GM19463 (cell line): ENCODE data around the gene SYNJ2BP.

Experiments
- ATAC-seq: cut with Tn5 transposase; IDR thresholded peaks from one replicate; pipeline ENCODE4 v1.9.1; 2021; ENCODE audit warnings: mild to moderate bottlenecking, moderate library complexity; ENCODE audit not compliant: unreplicated experiment

SYNJ2BP gene

DNA sequence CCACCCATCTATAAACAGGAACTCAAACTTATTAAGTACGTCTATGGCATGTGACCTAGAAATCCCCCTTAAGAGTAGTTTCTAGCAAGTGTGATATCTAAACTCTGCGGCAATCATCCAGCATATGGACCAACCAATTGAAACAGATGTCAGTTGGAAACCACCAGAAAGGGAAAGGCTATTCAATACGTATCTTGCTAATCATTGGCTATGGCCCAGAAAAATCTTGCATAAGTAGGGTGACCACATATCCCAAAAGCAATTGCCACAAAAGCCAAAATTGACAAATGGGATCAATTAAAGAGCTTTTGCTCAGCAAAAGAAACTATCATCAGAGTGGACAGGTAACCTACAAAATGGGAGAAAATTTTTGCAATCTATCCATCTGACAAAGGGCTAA lies 24.2 kb downstream of the SYNJ2BP start:
- no peak for ATAC-seq

DNA sequence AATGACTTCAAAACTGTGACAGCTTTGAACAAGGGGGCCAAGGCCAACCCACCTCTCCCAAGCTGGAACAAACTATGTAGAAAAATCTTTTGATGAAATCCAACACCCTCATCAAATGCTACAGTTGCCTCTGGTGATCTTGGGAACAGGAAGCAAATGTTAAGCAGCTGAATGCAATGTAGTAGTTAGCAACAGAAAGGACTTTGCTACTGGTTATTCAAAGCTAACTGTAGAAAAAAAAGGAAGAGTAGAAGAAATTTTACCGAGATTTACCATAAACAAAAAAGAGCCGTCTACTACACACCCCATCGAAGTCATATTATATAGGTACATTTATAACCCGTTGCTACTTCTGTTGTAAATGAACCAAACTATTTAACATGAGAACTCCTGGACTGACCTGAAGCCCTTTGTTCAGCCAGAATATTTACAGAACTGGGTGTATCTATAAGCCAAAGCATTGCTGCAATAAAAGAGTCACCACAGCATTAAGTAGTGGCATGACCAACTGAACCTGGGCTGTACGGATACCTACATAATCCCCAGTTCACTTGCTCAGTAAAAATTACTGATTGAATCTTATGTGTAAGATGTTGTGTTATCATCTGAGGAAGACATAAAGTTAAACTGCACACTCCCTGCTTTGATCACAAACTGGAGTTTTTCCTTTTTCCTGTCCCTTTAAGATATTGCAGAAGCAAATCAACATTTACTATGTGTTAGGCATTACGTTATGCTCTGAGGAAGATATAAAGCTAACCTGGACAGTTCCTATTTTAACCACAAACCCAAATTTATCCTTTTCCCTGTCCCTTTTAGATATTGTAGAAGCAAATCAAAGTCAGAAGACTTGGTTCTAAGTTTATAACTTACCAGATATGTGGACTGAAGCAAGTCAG lies 25.1 kb downstream of the SYNJ2BP start:
- no peak for ATAC-seq

DNA sequence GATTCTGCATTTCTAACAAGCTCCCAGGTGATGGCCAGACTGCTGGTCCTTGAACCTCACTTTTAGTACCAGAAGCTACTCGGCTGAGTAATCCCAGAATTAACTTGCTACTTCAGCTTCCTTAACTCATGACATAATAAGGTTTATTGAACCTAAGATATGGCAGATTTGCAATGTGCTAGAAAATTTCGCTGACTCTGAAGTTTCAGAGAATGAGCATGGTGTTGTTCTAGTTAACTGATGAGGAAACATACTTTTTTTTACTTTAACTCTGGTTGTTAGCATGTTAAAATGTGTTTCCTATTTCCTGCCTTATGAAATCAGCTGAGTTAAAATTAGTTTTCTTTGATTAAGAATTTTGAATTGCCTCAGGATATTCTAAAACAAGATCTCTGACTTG lies 34.4 kb downstream of the SYNJ2BP start:
- ATAC-seq: no peak

- no peak for ATAC-seq
Observed at GRCh38 chr14:70380824-70381223, 36.1 kb downstream of the SYNJ2BP start.

DNA sequence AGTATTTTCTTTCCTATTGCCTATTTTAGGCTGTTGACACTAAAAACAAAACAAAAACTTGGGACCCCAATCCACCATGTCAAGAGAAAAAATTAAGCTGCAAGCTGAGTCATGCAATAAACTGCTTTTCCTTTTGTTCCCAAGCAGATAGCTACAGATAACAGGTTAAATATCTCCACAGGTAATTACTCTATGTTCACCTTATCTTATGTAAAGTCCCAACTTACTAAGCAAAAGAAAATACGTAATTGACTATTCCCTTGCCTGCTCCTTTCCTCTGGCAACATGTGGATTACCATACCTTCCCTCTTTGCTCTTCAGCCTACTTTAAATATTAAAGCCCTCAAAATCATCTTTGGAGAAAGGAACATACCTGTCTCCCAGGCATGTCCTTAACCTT lies 38.2 kb downstream of the SYNJ2BP start:
- no peak for ATAC-seq
